ENCODE data around the gene TMEM252.

Gene TMEM252

DNA sequence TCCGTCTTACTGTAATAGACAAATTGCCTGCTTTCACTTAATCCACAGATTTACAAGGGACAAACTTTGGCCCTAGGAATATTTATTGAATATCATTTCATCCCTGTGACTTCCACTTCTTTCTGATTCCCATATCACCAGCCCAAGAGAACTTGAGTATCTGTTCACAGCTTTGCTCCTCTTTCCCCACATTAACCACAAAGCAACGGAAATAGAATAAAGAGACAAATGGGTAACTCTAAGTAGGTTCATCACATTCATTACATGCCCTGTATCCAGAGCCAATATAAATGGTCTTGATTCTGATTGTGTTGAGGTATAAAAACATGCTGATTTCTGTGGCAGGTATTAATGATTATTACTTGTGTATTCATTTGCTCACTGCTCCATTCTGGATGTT, 41.9 kb downstream of the TMEM252 start:
- no peak for DNase-seq (ENCODE audit: low spot score)

DNA sequence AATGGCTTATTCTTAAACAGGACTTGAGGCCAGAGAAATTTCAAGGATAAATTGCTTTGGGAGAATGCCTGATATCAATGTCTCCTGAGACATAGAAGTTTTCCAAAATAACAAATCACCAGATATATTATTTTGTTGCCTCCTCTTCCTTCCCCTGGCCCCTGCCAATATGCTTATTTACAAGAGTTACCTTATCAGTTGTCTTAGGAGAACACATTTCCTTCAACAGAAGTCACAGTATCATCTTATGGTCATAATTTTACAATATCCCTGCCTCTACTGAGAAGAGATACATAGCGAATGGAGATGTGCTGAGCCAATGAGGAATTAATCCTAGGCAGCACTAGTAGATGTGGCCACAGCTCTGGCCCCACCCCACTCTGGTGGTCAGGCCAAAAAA, 43.1 kb downstream of the TMEM252 start:
- DNase-seq (ENCODE audit: low spot score): no peak

DNA sequence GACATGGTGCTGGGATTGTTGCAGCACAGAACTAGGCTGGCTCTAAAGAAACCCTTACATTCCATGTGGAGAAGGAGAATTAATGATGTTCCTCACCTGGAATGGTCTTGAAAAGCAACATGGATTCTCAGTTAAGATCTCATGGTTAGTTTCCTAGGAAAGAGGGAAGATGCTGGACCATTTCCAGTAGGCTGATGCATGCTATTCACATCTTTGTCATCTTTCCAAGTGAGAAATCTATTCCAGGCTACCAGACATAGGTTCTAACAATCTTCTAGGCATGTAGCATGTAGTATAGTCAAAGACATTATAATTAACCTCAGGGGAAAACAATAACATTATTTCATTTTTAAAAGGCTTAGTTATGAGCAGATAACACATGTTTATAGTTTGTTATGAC, 44.3 kb downstream of the TMEM252 start:
- no peak for DNase-seq (ENCODE audit: low spot score)

DNA sequence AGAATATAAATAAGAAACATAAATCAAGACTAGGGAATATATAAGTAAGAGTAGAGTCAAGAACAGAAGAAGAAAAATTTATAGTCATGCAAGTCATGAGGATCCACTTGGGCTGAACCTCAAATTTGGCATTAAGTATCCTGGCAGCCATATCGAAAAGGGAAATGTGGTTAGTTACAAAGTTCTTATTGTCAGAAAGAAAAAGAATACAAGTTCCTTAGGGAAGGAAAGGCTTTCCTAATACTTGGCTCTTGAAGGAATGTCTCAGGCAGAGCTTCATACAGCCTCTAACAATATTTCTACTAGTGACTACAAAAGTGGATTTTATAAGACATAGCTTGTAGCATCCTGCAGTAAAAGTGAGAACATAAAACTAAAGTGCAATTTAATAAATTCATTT, 45.4 kb downstream of the TMEM252 start:
- DNase-seq (ENCODE audit: low spot score): no peak

DNA sequence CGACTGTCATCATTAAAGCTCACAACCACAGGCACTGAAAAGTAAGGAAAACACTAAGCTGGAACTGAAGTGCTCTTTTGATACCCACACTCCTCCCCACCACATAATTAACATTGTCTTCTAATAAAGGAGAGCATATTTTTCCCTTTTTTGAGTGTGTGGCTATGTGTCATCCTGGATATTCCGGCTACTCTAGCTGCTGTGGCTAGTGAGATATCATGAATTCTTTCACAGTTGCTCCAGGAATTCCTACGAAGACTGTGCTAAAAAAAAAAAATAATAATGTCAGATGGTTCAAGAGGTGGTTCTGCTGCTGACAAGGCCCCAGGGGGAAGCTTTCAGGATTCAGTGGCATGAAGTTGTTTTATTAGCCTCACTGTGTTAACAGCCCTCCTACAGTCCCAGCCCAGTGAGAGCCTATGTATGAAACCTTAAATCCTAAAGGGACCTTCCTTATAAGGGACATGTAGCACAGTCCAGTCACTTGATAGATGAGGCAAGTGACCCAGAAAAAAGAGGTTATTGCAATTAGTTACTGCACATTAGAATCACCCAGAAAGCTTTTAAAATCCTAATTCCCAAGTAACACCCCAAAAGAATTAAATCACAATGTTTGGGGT, 46.6 kb downstream of the TMEM252 start:
- no peak for DNase-seq (ENCODE audit: low spot score)

- DNase-seq (ENCODE audit: low spot score): no peak
These were observed 47.1 kb downstream of the TMEM252 start for GRCh38 chr9:68493541-68493940.

DNA sequence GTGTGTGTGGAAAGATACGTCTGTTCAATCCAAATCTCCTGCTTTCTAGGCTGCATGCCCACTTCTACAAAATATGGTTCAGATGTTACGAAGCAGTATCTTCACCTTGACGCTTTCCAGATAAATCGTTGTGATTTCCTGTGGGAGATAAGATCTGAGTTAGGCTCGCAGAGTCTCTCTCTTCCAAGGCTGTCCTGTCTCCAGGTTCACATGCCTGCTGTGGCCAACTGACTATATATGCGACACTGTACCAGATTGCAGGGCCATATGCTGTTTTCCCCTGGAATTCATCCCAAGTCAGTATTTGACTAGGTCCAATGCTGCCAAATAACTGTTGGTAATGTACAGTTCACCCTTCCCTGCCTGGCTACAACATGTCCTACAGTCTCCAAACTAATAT, 47.9 kb downstream of the TMEM252 start:
- DNase-seq (ENCODE audit: low spot score): no peak

- DNase-seq (ENCODE audit: low spot score): no peak
These were observed 51.0 kb downstream of the TMEM252 start for GRCh38 chr9:68489646-68490045.

DNA sequence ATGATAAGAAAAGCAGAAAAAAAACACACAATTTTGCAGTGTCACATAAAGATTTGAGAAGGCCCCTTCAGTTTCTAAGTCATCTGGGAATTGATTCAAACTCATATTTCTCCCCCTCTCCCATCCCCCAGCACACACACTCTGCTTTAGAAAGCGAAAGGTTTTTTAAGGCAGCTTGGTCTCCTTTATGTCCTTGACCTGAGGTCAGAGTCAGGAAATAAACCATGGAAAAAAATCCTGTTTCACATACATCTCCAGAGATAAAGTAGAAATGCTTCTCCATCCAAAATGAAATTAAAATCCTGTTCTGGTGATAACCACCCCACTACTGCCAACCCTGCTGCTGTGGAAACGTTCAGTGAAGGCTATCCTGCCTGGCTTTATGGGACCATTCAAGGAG, 52.6 kb downstream of the TMEM252 start:
- DNase-seq (ENCODE audit: low spot score): no peak
